Keratinocyte (primary cell): ENCODE measurements around the gene HMCN1.

Experiments
- CTCF ChIP-seq, 3 experiments: IDR thresholded peaks in 1 of 3; conservative IDR thresholded peaks in 1 of 3; optimal IDR thresholded peaks in 1 of 3; 2 replicates in 2 of 3; 3 replicates in 1 of 3; pipeline versions ENCODE3 to v1.5.1; 2011; ENCODE audit warnings: low read length in 3 of 3, mild to moderate bottlenecking in 3 of 3, moderate library complexity in 2 of 3, control low read depth in 1 of 3, inconsistent platforms in 1 of 3; ENCODE audit not compliant: insufficient read depth in 2 of 3; ENCODE audit errors: extremely low read depth in 1 of 3
- EZH2 ChIP-seq: IDR thresholded peaks from one replicate; pipeline ENCODE4 v1.6.1; 2012; ENCODE audit warnings: inconsistent platforms, mild to moderate bottlenecking, low read length, moderate library complexity

GRCh38 chr1:185969028-185969427 lies 234.8 kb downstream of the HMCN1 start:
- TF ChIP-seq CTCF (optimal IDR thresholded peaks at IDR 0.05 in 1 of 3, IDR thresholded peaks at IDR 0.05 in 1 of 3, conservative IDR thresholded peaks at IDR 0.05 in 1 of 3; ENCODE audit: extremely low read depth in 1 of 3, insufficient read depth in 2 of 3, low read length in 3 of 3) (no peak), EZH2 (no peak)
